Measurements from ENCODE around the gene DDOST. TPM values are rescaled to one million over a fixed set of nuclear protein-coding genes. Genes with fewer than 3 reads are reported as not detected.

Gene DDOST
- total and polyA plus RNA-seq, 12 donors, result 123 to 349 (median 202) TPM

DNA sequence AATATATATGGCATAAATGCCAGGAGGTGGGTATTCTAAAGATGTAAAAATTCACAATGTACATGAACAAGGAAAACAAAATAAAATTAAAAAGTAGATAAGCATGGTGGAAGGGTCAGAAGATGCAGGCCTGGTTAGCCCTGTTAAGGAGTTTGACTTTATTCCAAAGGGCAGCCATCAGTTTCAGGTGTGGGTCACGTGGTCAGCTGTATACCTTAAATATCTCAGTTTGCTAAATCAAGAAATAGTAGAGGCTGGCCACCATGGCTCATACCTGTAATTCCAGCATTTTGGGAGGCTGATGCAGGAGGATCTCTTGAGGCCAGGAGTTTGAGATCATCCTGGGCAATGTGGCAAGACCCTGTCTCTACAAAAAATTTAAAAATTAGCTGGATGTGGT lies 36.5 kb downstream of the DDOST start:
- TF ChIP-seq POLR2A (IDR thresholded peaks at IDR 0.05), result no peak
- TF ChIP-seq CTCF (IDR thresholded peaks at IDR 0.05), result no peak
- no peaks in the 10 kb centered on the region for H3K4me1 ChIP-seq (replicated peaks in 1 of 2)
- H3K36me3 ChIP-seq (replicated peaks in 1 of 2), result no peaks in the 10 kb centered on the region
- 78 to 92% (median 88%) methylated on average over 1 of the region's 1 CpG for WGBS, 4 donors
- DNase-seq, result no peak
- H3K4me3 ChIP-seq, result no peak overlapping the region
- intact Hi-C loops (cut with DNase I), result no loop called here
- no peaks in the 10 kb centered on the region for H3K27me3 ChIP-seq
- H3K27ac ChIP-seq, result no peak overlapping the region
- no peaks in the 10 kb centered on the region for H3K9me3 ChIP-seq (replicated peaks in 1 of 3)

- TF ChIP-seq POLR2A (IDR thresholded peaks at IDR 0.05) (no peak), CTCF (IDR thresholded peaks at IDR 0.05) (no peak)
- no peaks in the 10 kb centered on the region for H3K27me3 ChIP-seq
- H3K4me3 ChIP-seq, result no peak overlapping the region
- H3K9me3 ChIP-seq (replicated peaks in 1 of 3), result no peaks in the 10 kb centered on the region
- WGBS, 4 donors, result 72 to 89% (median 81%) methylated on average over 6 of the region's 6 CpGs
- peaks cover 6 to 10% of the 10 kb centered on the region in 2 donors for H3K4me1 ChIP-seq (replicated peaks in 1 of 2)
- DNase-seq, result no peak
- H3K36me3 ChIP-seq (replicated peaks in 1 of 2), result no peaks in the 10 kb centered on the region
- intact Hi-C loops (cut with DNase I), result no loop called here
- no peak overlapping the region for H3K27ac ChIP-seq
These were observed 40.2 kb downstream of the DDOST start for GRCh38 chr1:20621012-20621411.

DNA sequence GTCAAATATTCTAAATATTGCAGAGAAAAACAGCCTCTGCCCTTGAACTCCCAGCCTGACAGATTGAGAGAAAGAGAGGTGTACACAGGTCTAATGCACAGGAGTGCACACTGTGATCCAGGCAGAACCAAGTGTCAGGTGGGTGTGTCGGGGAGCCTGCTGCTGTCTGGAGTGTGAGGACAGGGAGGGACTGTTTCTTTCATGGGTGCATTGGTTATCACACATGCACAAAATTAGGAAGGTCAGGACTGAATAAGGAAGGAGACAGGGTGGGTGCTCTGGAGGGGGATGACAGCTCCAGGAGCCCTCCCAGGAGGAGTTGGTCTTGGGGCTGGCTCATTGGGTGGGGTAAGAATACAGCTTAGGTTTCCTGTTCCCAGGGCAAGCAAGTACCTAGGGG lies 41.2 kb downstream of the DDOST start:
- no peak for DNase-seq
- no peak for TF ChIP-seq CTCF (IDR thresholded peaks at IDR 0.05)
- TF ChIP-seq POLR2A (IDR thresholded peaks at IDR 0.05), result no peak
- no peaks in the 10 kb centered on the region for H3K36me3 ChIP-seq (replicated peaks in 1 of 2)
- no peak overlapping the region for H3K27ac ChIP-seq
- no peaks in the 10 kb centered on the region for H3K9me3 ChIP-seq (replicated peaks in 1 of 3)
- WGBS, 4 donors, result 88 to 100% (median 97%) methylated on average over 1 of the region's 1 CpG
- H3K4me1 ChIP-seq (replicated peaks in 1 of 2), result peaks cover 8 to 14% of the 10 kb centered on the region in 2 donors
- no peak overlapping the region for H3K4me3 ChIP-seq
- intact Hi-C loops (cut with DNase I), result no loop called here
- H3K27me3 ChIP-seq, result no peaks in the 10 kb centered on the region

GRCh38 chr1:20618550-20618949 lies 42.6 kb downstream of the DDOST start:
- peak in 2 of 7 donors; percentile 40 to 67 for DNase-seq
- H3K36me3 ChIP-seq (replicated peaks in 1 of 2), result no peaks in the 10 kb centered on the region
- peaks cover 10 to 21% of the 10 kb centered on the region in 2 donors for H3K4me1 ChIP-seq (replicated peaks in 1 of 2)
- H3K27me3 ChIP-seq, result no peaks in the 10 kb centered on the region
- intact Hi-C loops (cut with DNase I), result no loop called here
- no peaks in the 10 kb centered on the region for H3K9me3 ChIP-seq (replicated peaks in 1 of 3)
- H3K4me3 ChIP-seq, result no peak overlapping the region
- WGBS, 4 donors, result 68 to 83% (median 75%) methylated on average over 4 of the region's 4 CpGs
- TF ChIP-seq CTCF (IDR thresholded peaks at IDR 0.05) (no peak), POLR2A (IDR thresholded peaks at IDR 0.05) (no peak)
- peak overlapping the region in 2 of 5 donors; percentile 8 to 67 for H3K27ac ChIP-seq

All from adrenal gland (tissue), 12 donors.